Mesothelial cell of epicardium (in vitro differentiated cells): ENCODE measurements around the gene MUC6. TPM values are rescaled to one million over a fixed set of nuclear protein-coding genes. Genes with fewer than 3 reads are reported as not detected.

ENCODE experiments used
- DNase-seq, 2 experiments: peaks; one replicate each; pipeline ENCODE4 v3.0.0; 2021; ENCODE audit warnings: low spot score in 2 of 2; ENCODE audit not compliant: unreplicated experiment in 2 of 2
- H3K27ac Mint-ChIP-seq: 2 replicates; pipeline ENCODE4 v1.8.0; 2021; ENCODE audit warnings: mixed read lengths
- H3K27me3 Mint-ChIP-seq: 2 replicates; pipeline ENCODE4 v1.8.0; 2021; ENCODE audit warnings: low read depth, mixed read lengths
- H3K36me3 Mint-ChIP-seq: 2 replicates; pipeline ENCODE4 v1.8.0; 2021; ENCODE audit warnings: mixed read lengths
- H3K4me1 Mint-ChIP-seq: 2 replicates; pipeline ENCODE4 v1.8.0; 2021; ENCODE audit warnings: mixed read lengths
- H3K4me3 Mint-ChIP-seq: 2 replicates; pipeline ENCODE4 v1.8.0; 2021; ENCODE audit warnings: mild to moderate bottlenecking, moderate library complexity, mixed read lengths
- H3K9me3 Mint-ChIP-seq: 2 replicates; pipeline ENCODE4 v1.8.0; 2021; ENCODE audit warnings: mixed read lengths
- total RNA-seq: library from RNA; stranded (reverse); gene quantifications from 3 replicates; pipeline ENCODE4 v1.2.1, GENCODE V29; 2021
- TF ChIP-seq, protein P1 (sequence below): fragments of 200-600 bp; sonication (generic); IDR thresholded peaks from one replicate; pipeline ENCODE4 v1.5.0; 2021; ENCODE audit warnings: antibody characterized with exemption; ENCODE audit not compliant: unreplicated experiment

The MUC6 gene
- total RNA-seq, 1 donor from 2014 or later = not detected

- DNase-seq = no peak
- Mint-ChIP-seq H3K27me3 (no peaks in the 10 kb centered on the region), H3K9me3 (no peaks in the 10 kb centered on the region), H3K27ac (no peak overlapping the region), H3K4me3 (no peak overlapping the region), H3K36me3 (peaks cover 19% of the 10 kb centered on the region), H3K4me1 (peaks cover 5% of the 10 kb centered on the region)
- TF ChIP-seq, protein P1, sequence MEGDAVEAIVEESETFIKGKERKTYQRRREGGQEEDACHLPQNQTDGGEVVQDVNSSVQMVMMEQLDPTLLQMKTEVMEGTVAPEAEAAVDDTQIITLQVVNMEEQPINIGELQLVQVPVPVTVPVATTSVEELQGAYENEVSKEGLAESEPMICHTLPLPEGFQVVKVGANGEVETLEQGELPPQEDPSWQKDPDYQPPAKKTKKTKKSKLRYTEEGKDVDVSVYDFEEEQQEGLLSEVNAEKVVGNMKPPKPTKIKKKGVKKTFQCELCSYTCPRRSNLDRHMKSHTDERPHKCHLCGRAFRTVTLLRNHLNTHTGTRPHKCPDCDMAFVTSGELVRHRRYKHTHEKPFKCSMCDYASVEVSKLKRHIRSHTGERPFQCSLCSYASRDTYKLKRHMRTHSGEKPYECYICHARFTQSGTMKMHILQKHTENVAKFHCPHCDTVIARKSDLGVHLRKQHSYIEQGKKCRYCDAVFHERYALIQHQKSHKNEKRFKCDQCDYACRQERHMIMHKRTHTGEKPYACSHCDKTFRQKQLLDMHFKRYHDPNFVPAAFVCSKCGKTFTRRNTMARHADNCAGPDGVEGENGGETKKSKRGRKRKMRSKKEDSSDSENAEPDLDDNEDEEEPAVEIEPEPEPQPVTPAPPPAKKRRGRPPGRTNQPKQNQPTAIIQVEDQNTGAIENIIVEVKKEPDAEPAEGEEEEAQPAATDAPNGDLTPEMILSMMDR = no peak
Observed at GRCh38 chr11:981764-982163, 54.8 kb downstream of the MUC6 start.

GRCh38 chr11:980438-981357, 55.8 kb downstream of the MUC6 start:
- Mint-ChIP-seq H3K9me3 (no peaks in the 10 kb centered on the region), H3K27me3 (no peaks in the 10 kb centered on the region), H3K27ac (no peak overlapping the region), H3K4me1 (peaks cover 5% of the 10 kb centered on the region), H3K36me3 (peaks cover 23% of the 10 kb centered on the region), H3K4me3 (no peak overlapping the region)
- DNase-seq = no peak
- TF ChIP-seq, protein P1 = no peak

DNA sequence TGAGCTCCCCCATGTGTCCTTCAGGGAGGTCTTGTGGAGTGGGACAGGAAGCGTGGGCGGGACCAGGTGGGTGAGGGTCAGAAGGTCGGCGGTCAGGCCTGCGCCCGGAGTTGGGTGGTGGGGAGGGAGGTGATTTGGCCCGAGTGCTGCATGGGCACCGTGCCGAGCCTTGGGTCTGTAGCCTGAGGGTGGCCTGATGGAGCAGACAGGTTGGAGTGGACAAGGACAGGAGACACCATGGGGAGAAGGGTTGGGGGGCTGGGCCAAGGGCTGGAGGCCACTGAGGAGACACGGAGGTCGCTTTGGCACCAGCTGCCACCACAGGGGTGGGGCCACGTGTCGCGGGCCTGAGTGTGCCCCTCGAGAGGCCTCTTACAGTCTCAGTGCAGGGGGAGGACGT, 57.7 kb downstream of the MUC6 start:
- H3K36me3 Mint-ChIP-seq = peaks cover 21% of the 10 kb centered on the region
- H3K9me3 Mint-ChIP-seq = no peaks in the 10 kb centered on the region
- DNase-seq = no peak
- no peaks in the 10 kb centered on the region for H3K27me3 Mint-ChIP-seq
- TF ChIP-seq, protein P1 = no peak
- no peaks in the 10 kb centered on the region for H3K4me1 Mint-ChIP-seq
- H3K27ac Mint-ChIP-seq = no peak overlapping the region
- no peak overlapping the region for H3K4me3 Mint-ChIP-seq

GRCh38 chr11:977830-978720, 58.4 kb downstream of the MUC6 start:
- Mint-ChIP-seq H3K4me1 (no peaks in the 10 kb centered on the region), H3K27me3 (no peaks in the 10 kb centered on the region), H3K27ac (no peak overlapping the region), H3K4me3 (no peak overlapping the region), H3K36me3 (peaks cover 24% of the 10 kb centered on the region), H3K9me3 (no peaks in the 10 kb centered on the region)
- no peak for DNase-seq
- TF ChIP-seq, protein P1 = no peak

GRCh38 chr11:976431-977160, 59.9 kb downstream of the MUC6 start:
- Mint-ChIP-seq H3K4me3 (no peak overlapping the region), H3K9me3 (no peaks in the 10 kb centered on the region), H3K4me1 (no peaks in the 10 kb centered on the region), H3K36me3 (peaks cover 28% of the 10 kb centered on the region), H3K27me3 (no peaks in the 10 kb centered on the region), H3K27ac (no peak overlapping the region)
- TF ChIP-seq, protein P1 = no peak
- no peak for DNase-seq
